SK-N-SH treated with all-trans-retinoic acid at 6 μM for 48 hours (cell line): Measurements from ENCODE around the gene LCN12.

Experiments used
- ARNTL ChIP-seq: fragments of 450-650 bp; formaldehyde crosslinking; IDR thresholded peaks from 2 replicates; pipeline ENCODE4 v1.5.0; 2020; ENCODE audit warnings: low read depth, mild to moderate bottlenecking, moderate library complexity, borderline replicate concordance
- BACH2 ChIP-seq: fragments of 250-450 bp; sonication (Bioruptor Pico); IDR thresholded peaks from 2 replicates; pipeline ENCODE4 v1.9.0; 2021; ENCODE audit warnings: mild to moderate bottlenecking, borderline replicate concordance
- ESRRG ChIP-seq: fragments of 250-450 bp; sonication (Bioruptor Pico); IDR thresholded peaks from 2 replicates; pipeline ENCODE4 v1.6.1; 2021; ENCODE audit warnings: mild to moderate bottlenecking
- GLIS3 ChIP-seq: fragments of 250-450 bp; sonication (Bioruptor Pico); IDR thresholded peaks from 2 replicates; pipeline ENCODE4 v1.5.0; 2020; ENCODE audit warnings: mild to moderate bottlenecking, moderate library complexity
- ISL1 ChIP-seq: fragments of 250-450 bp; sonication (Bioruptor Pico); IDR thresholded peaks from 2 replicates; pipeline ENCODE4 v2.1.2; 2022; ENCODE audit warnings: mild to moderate bottlenecking, moderate library complexity
- OSR1 ChIP-seq: fragments of 250-450 bp; sonication (Bioruptor Pico); IDR thresholded peaks from 2 replicates; pipeline ENCODE4 v1.8.0; 2022; ENCODE audit warnings: moderate library complexity, mild to moderate bottlenecking, inconsistent platforms
- PATZ1 ChIP-seq: fragments of 250-450 bp; sonication (Bioruptor Pico); IDR thresholded peaks from 2 replicates; pipeline ENCODE4 v1.8.0; 2020; ENCODE audit warnings: mild to moderate bottlenecking, moderate library complexity, borderline replicate concordance
- RARB ChIP-seq: fragments of 250-450 bp; sonication (Bioruptor Pico); IDR thresholded peaks from 2 replicates; pipeline ENCODE4 v1.8.0; 2021; ENCODE audit warnings: mild to moderate bottlenecking, moderate library complexity
- ZFP30 ChIP-seq: fragments of 450-650 bp; formaldehyde crosslinking; IDR thresholded peaks from 2 replicates; pipeline ENCODE4 v1.5.0; 2022; ENCODE audit warnings: mild to moderate bottlenecking, moderate library complexity
- ZNF565 ChIP-seq: fragments of 450-650 bp; formaldehyde crosslinking; conservative IDR thresholded peaks from 2 replicates; pipeline ENCODE4 v1.5.0; 2020; ENCODE audit warnings: low read depth, mild to moderate bottlenecking, moderate library complexity
- ZNF8 ChIP-seq: fragments of 450-650 bp; formaldehyde crosslinking; IDR thresholded peaks from 2 replicates; pipeline ENCODE4 v1.5.0; 2020; ENCODE audit warnings: mild to moderate bottlenecking, moderate library complexity
- TF ChIP-seq, protein P1 (sequence below): fragments of 250-450 bp; sonication (Bioruptor Pico); IDR thresholded peaks from 2 replicates; pipeline ENCODE4 v1.5.0; 2020; ENCODE audit warnings: mild to moderate bottlenecking, moderate library complexity
- TF ChIP-seq, protein P2 (sequence below): fragments of 250-450 bp; sonication (Bioruptor Pico); IDR thresholded peaks from 2 replicates; pipeline ENCODE4 v1.5.1; 2021; ENCODE audit warnings: mild to moderate bottlenecking, moderate library complexity

GRCh38 chr9:137001857-137002645, 50.0 kb downstream of the LCN12 start:
- TF ChIP-seq ZNF565 (CRISPR knock-in tag) (no peak), GLIS3 (CRISPR knock-in tag) (no peak), ZNF8 (CRISPR knock-in tag) (no peak), RARB (CRISPR knock-in tag) (no peak), OSR1 (CRISPR knock-in tag) (no peak), PATZ1 (CRISPR knock-in tag) (no peak), BACH2 (CRISPR knock-in tag) (no peak), ARNTL (CRISPR knock-in tag) (no peak), ESRRG (no peak), ISL1 (no peak), ZFP30 (CRISPR knock-in tag) (no peak)
- TF ChIP-seq, protein P1, sequence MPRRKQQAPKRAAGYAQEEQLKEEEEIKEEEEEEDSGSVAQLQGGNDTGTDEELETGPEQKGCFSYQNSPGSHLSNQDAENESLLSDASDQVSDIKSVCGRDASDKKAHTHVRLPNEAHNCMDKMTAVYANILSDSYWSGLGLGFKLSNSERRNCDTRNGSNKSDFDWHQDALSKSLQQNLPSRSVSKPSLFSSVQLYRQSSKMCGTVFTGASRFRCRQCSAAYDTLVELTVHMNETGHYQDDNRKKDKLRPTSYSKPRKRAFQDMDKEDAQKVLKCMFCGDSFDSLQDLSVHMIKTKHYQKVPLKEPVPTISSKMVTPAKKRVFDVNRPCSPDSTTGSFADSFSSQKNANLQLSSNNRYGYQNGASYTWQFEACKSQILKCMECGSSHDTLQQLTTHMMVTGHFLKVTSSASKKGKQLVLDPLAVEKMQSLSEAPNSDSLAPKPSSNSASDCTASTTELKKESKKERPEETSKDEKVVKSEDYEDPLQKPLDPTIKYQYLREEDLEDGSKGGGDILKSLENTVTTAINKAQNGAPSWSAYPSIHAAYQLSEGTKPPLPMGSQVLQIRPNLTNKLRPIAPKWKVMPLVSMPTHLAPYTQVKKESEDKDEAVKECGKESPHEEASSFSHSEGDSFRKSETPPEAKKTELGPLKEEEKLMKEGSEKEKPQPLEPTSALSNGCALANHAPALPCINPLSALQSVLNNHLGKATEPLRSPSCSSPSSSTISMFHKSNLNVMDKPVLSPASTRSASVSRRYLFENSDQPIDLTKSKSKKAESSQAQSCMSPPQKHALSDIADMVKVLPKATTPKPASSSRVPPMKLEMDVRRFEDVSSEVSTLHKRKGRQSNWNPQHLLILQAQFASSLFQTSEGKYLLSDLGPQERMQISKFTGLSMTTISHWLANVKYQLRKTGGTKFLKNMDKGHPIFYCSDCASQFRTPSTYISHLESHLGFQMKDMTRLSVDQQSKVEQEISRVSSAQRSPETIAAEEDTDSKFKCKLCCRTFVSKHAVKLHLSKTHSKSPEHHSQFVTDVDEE (CRISPR knock-in tag) = no peak
- TF ChIP-seq, protein P2, sequence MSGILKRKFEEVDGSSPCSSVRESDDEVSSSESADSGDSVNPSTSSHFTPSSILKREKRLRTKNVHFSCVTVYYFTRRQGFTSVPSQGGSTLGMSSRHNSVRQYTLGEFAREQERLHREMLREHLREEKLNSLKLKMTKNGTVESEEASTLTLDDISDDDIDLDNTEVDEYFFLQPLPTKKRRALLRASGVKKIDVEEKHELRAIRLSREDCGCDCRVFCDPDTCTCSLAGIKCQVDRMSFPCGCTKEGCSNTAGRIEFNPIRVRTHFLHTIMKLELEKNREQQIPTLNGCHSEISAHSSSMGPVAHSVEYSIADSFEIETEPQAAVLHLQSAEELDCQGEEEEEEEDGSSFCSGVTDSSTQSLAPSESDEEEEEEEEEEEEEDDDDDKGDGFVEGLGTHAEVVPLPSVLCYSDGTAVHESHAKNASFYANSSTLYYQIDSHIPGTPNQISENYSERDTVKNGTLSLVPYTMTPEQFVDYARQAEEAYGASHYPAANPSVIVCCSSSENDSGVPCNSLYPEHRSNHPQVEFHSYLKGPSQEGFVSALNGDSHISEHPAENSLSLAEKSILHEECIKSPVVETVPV (CRISPR knock-in tag) = no peak
